HepG2 (cell line): ENCODE measurements around the gene PRR36. TPM values are rescaled to one million over a fixed set of nuclear protein-coding genes. Genes with fewer than 3 reads are reported as not detected.

Experiments used
- ARNT2 ChIP-seq: sonication (generic); formaldehyde crosslinking; IDR thresholded peaks from 2 replicates; pipeline ENCODE4 v1.8.0; 2022; ENCODE audit warnings: mild to moderate bottlenecking, low read depth, missing genetic modification reagents, moderate library complexity
- CBX2 ChIP-seq, 2 experiments: fragments of 200-600 bp in 1 of 2; sonication (generic); formaldehyde crosslinking in 1 of 2; IDR thresholded peaks; 2 replicates each; pipeline versions ENCODE4 v1.7.0 to v1.8.1; 2018 to 2022; ENCODE audit warnings: low read depth in 2 of 2, low read length in 1 of 2, mild to moderate bottlenecking in 1 of 2, missing genetic modification reagents in 1 of 2
- ESRRA ChIP-seq: sonication (generic); formaldehyde crosslinking; IDR thresholded peaks from 2 replicates; pipeline ENCODE4 v1.5.1; 2020; ENCODE audit warnings: mild to moderate bottlenecking, low read depth, missing genetic modification reagents
- GABPB1 ChIP-seq: IDR thresholded peaks from 2 replicates; pipeline ENCODE4 v1.6.1; 2016; ENCODE audit warnings: mild to moderate bottlenecking, missing genetic modification reagents, moderate library complexity, missing compliant biosample characterization
- HCFC1 ChIP-seq: fragments of 150-350 bp; IDR thresholded peaks from 2 replicates; pipeline ENCODE4 v1.6.1; 2014; ENCODE audit warnings: low read depth, low read length
- LCORL ChIP-seq, 2 experiments: fragments of 450-650 bp in 1 of 2; sonication (generic) in 1 of 2; formaldehyde crosslinking in 1 of 2; IDR thresholded peaks; 2 replicates each; pipeline versions ENCODE4 v1.5.0 to v1.6.1; 2017 to 2020; ENCODE audit warnings: antibody characterized with exemption in 1 of 2, missing genetic modification reagents in 1 of 2
- RXRA ChIP-seq: sonication (generic); formaldehyde crosslinking; IDR thresholded peaks from 2 replicates; pipeline ENCODE4 v1.5.1; 2020; ENCODE audit warnings: missing genetic modification reagents
- SMARCC2 ChIP-seq: fragments of 450-650 bp; IDR thresholded peaks from 2 replicates; pipeline ENCODE4 v1.6.1; 2017; ENCODE audit warnings: antibody characterized with exemption, mild to moderate bottlenecking
- SP1 ChIP-seq, 2 experiments: fragments of 450-650 bp in 1 of 2; sonication (generic) in 1 of 2; formaldehyde crosslinking in 1 of 2; IDR thresholded peaks; 2 replicates each; pipeline versions ENCODE4 v1.4.0 to v1.6.1; 2016 to 2020; ENCODE audit warnings: missing genetic modification reagents in 1 of 2
- TRIM22 ChIP-seq: fragments of 450-650 bp; IDR thresholded peaks from 2 replicates; pipeline ENCODE4 v1.6.1; 2017
- UBTF ChIP-seq: sonication (generic); formaldehyde crosslinking; IDR thresholded peaks from 2 replicates; pipeline ENCODE4 v1.4.0; 2020; ENCODE audit warnings: mild to moderate bottlenecking, missing genetic modification reagents
- ZNF17 ChIP-seq: sonication (generic); formaldehyde crosslinking; IDR thresholded peaks from 2 replicates; pipeline ENCODE4 v1.5.0; 2020; ENCODE audit warnings: mild to moderate bottlenecking, missing genetic modification reagents
- ZNF234 ChIP-seq: sonication (generic); formaldehyde crosslinking; conservative IDR thresholded peaks from 2 replicates; pipeline ENCODE4 v1.5.1; 2020; ENCODE audit warnings: mild to moderate bottlenecking, missing genetic modification reagents
- ZNF331 ChIP-seq: sonication (generic); formaldehyde crosslinking; IDR thresholded peaks from 2 replicates; pipeline ENCODE4 v1.4.0; 2020; ENCODE audit warnings: missing genetic modification reagents
- ZNF362 ChIP-seq: sonication (generic); formaldehyde crosslinking; IDR thresholded peaks from 2 replicates; pipeline ENCODE4 v1.4.0; 2020; ENCODE audit warnings: missing genetic modification reagents, mild to moderate bottlenecking, borderline replicate concordance
- ZNF549 ChIP-seq: sonication (generic); formaldehyde crosslinking; IDR thresholded peaks from 2 replicates; pipeline ENCODE4 v1.5.0; 2020; ENCODE audit warnings: missing genetic modification reagents
- ZNF607 ChIP-seq: sonication (generic); formaldehyde crosslinking; IDR thresholded peaks from 2 replicates; pipeline ENCODE4 v1.5.1; 2020; ENCODE audit warnings: missing genetic modification reagents, mild to moderate bottlenecking, borderline replicate concordance
- ZNF616 ChIP-seq: sonication (generic); formaldehyde crosslinking; IDR thresholded peaks from 2 replicates; pipeline ENCODE4 v1.5.0; 2020; ENCODE audit warnings: low read depth, mild to moderate bottlenecking, missing genetic modification reagents
- ZNF639 ChIP-seq: conservative IDR thresholded peaks from 2 replicates; pipeline ENCODE4 v1.6.1; 2018; ENCODE audit warnings: missing genetic modification reagents
- ZNF839 ChIP-seq: sonication (generic); formaldehyde crosslinking; IDR thresholded peaks from 2 replicates; pipeline ENCODE4 v1.4.0; 2020; ENCODE audit warnings: missing genetic modification reagents, mild to moderate bottlenecking, borderline replicate concordance
- polyA plus RNA-seq, 8 experiments: library from polyadenylated mRNA; depleted of rRNA in 3 of 8; stranded (reverse) in 7 of 8; unstranded in 1 of 8; fragments of >200 nt; fragmentation: Illumina TruSeq in 4 of 8; extraction: Trizol in 4 of 8; gene quantifications; 2 replicates each; pipeline versions ENCODE4 v1.2.1 to v1.2.3, GENCODE V29; 2011 to 2016; ENCODE audit warnings: low read depth in 4 of 8, missing spikeins in 1 of 8, mixed read lengths in 1 of 8; ENCODE audit not compliant: insufficient read depth in 1 of 8
- total RNA-seq, 5 experiments: library from RNA; depleted of rRNA; stranded (reverse); fragments of >200 nt; fragmentation: Illumina TruSeq; extraction: Trizol; gene quantifications; 2 replicates each; pipeline ENCODE4 v1.2.3, GENCODE V29; 2016; ENCODE audit warnings: low read depth in 1 of 5

Gene PRR36
- total and polyA plus RNA-seq, 2 of the 13 experiments (the other 11 are each of a cell fraction or from before 2014, with no cell fraction given), result 0.07 to 0.17 TPM

GRCh38 chr19:7918615-7919421 lies 44.6 kb upstream of the PRR36 start (continued):
- TF ChIP-seq ZNF639 (CRISPR knock-in tag), result 0 out of 2 replicates have a peak, but pooled peaks have one; percentile 27
- no peak for TF ChIP-seq HCFC1
- TF ChIP-seq RXRA (CRISPR knock-in tag), result peak; percentile 77; the same call in 1 of the 2 replicates
- TF ChIP-seq ARNT2, result no peak
- no peak for TF ChIP-seq ZNF362 (CRISPR knock-in tag)
- no peak for TF ChIP-seq LCORL (IDR thresholded peaks at IDR 0.05)
- TF ChIP-seq LCORL (CRISPR knock-in tag; IDR thresholded peaks at IDR 0.05), result no peak; the same call in 1 of the 2 replicates
- no peak; the same call in 1 of the 2 replicates for TF ChIP-seq ESRRA (CRISPR knock-in tag)
- TF ChIP-seq TRIM22, result no peak
- TF ChIP-seq ZNF17 (CRISPR knock-in tag), result no peak
- no peak for TF ChIP-seq ZNF549 (CRISPR knock-in tag)
- peak; percentile 16; the same call in 1 of the 2 replicates for TF ChIP-seq ZNF331 (CRISPR knock-in tag)
- TF ChIP-seq SMARCC2, result no peak
- peak; percentile 94 for TF ChIP-seq ZNF607
- TF ChIP-seq SP1 (IDR thresholded peaks at IDR 0.05), result no peak
- TF ChIP-seq SP1 (CRISPR knock-in tag; IDR thresholded peaks at IDR 0.05), result peak; percentile 64
- TF ChIP-seq GABPB1 (CRISPR knock-in tag), result no peak
- no peak for TF ChIP-seq CBX2 (IDR thresholded peaks at IDR 0.05; ENCODE audit: low read depth, low read length)
- TF ChIP-seq CBX2 (CRISPR knock-in tag; IDR thresholded peaks at IDR 0.05; ENCODE audit: low read depth), result no peak
- peak; percentile 35; the same call in 1 of the 2 replicates for TF ChIP-seq ZNF234 (CRISPR knock-in tag)
- 0 out of 2 replicates have a peak, but pooled peaks have one; percentile 37 for TF ChIP-seq ZNF839 (CRISPR knock-in tag)
- TF ChIP-seq ZNF616 (CRISPR knock-in tag), result peak; percentile 30; the same call in 1 of the 2 replicates
- TF ChIP-seq UBTF (CRISPR knock-in tag), result no peak
